Activated CD4-positive, alpha-beta T cell treated with anti-CD3 and anti-CD28 coated beads, Interleukin-2, amount 10 ng/mL, durations not matched to agents 7 days and 5 days (primary cell): ENCODE data around the gene TOP2B. TPM values are rescaled to one million over a fixed set of nuclear protein-coding genes. Genes with fewer than 3 reads are reported as not detected.

Experiments
- CTCF ChIA-PET: fragments of 350-600 bp; sonication (Branson Sonifier 250); formaldehyde crosslinking; loops from one replicate; lab custom pipeline; 2021; ENCODE audit warnings: antibody characterized with exemption; lab: Charles Lee
- POLR2A ChIA-PET: fragments of 350-600 bp; sonication (Branson Sonifier 250); formaldehyde crosslinking; loops from one replicate; lab custom pipeline; 2021; ENCODE audit warnings: antibody characterized with exemption; lab: Charles Lee
- DNase-seq: peaks from one replicate; pipeline ENCODE4 v3.0.0-alpha.2; 2020
- H3K27ac Mint-ChIP-seq: one replicate; pipeline ENCODE4 v1.8.0; 2021; ENCODE audit warnings: mild to moderate bottlenecking, moderate library complexity, mixed read lengths
- H3K27me3 Mint-ChIP-seq: one replicate; pipeline ENCODE4 v1.8.0; 2021; ENCODE audit warnings: mixed read lengths
- H3K36me3 Mint-ChIP-seq: one replicate; pipeline ENCODE4 v1.8.0; 2021; ENCODE audit warnings: low read depth, mixed read lengths
- H3K4me1 Mint-ChIP-seq: one replicate; pipeline ENCODE4 v1.8.0; 2021; ENCODE audit warnings: mixed read lengths
- H3K4me3 Mint-ChIP-seq: one replicate; pipeline ENCODE4 v1.8.0; 2021; ENCODE audit warnings: mild to moderate bottlenecking, moderate library complexity, mixed read lengths
- H3K9me3 Mint-ChIP-seq: one replicate; pipeline ENCODE4 v1.8.0; 2021; ENCODE audit warnings: mixed read lengths
- total RNA-seq, 2 experiments: library from RNA; stranded (reverse); gene quantifications; one replicate each; pipeline ENCODE4 v1.2.3, GENCODE V29; 2021

The TOP2B gene
- total RNA-seq, 2 experiments from 2014 or later: 117 to 122 TPM

DNA sequence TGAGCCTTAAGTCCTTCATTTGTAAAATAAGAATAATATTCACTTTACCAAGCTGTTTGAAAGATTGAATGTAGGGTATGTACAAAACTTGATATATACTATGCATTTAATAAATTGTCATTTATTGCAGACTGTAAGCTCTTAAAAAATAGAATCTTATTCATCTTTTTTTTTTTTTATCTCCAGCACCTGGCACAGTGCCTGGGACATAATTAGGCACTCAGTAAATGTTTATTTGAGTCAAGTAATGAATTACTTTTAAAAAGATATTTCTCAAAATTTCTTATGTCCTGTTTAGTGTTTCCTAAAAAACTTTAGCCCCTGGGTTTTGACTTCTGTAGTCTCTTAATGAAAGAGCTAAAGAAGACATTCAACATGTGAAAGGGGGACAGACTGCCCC, 71.7 kb downstream of the TOP2B start:
- Mint-ChIP-seq H3K4me3 (no peak overlapping the region), H3K36me3 (peaks cover 8% of the 10 kb centered on the region), H3K27me3 (no peaks in the 10 kb centered on the region), H3K27ac (no peak overlapping the region), H3K4me1 (no peaks in the 10 kb centered on the region), H3K9me3 (no peaks in the 10 kb centered on the region)
- DNase-seq: no peak
- ChIA-PET POLR2A (no interaction called here), CTCF (no interaction called here)

DNA sequence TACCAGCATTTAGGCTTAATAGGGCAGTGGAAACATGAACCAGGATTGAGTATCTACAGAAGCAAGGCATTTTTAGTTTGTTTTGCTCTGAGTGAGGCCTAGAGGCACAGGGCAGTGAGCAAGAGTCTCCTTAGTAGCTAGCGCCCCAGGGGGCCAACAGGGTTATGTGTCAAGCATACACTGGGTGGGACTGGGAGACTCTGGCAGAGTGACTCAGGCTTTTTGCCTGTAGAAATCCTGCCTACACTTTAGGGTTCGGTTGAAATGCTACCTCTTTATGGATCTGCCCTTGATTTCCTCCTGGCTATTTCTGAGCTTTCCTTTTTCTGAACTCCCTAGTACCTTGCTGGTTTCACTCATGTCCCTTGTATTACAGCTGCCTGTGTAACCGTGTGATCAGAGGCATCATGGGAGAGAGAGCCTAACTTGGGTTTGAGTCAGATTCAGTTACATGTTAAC, 72.2 kb downstream of the TOP2B start:
- H3K27me3 Mint-ChIP-seq: no peaks in the 10 kb centered on the region
- no peak for DNase-seq
- ChIA-PET POLR2A (no interaction called here), CTCF (no interaction called here)
- no peaks in the 10 kb centered on the region for H3K4me1 Mint-ChIP-seq
- no peak overlapping the region for H3K27ac Mint-ChIP-seq
- no peaks in the 10 kb centered on the region for H3K9me3 Mint-ChIP-seq
- peaks cover 7% of the 10 kb centered on the region for H3K36me3 Mint-ChIP-seq
- no peak overlapping the region for H3K4me3 Mint-ChIP-seq

DNA sequence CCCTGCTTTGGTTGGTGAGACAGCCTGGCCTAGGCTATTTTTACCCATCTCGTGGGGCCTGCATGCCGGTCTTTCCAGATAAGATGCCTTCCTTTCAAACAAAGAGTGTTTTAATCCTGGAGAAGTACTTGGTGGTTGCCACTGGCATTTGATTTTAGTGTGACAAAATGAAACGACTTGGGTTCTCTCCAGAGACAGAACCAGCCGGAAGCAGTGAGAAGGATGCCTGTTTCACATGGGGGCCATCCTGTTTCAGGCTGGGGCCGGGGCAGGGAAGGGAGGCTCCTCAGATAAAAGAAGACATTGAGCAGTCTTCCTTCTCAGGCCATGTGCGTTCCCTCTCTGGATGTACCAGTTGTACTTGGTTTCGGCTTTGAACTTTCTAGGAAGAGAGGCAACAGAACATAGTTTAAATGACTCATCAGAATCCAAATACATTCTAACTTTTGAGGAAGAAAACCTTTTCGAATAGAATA, 74.9 kb downstream of the TOP2B start:
- no peak overlapping the region for H3K27ac Mint-ChIP-seq
- DNase-seq: no peak
- POLR2A ChIA-PET: no interaction called here
- H3K4me1 Mint-ChIP-seq: no peaks in the 10 kb centered on the region
- no peaks in the 10 kb centered on the region for H3K36me3 Mint-ChIP-seq
- no peaks in the 10 kb centered on the region for H3K9me3 Mint-ChIP-seq
- H3K4me3 Mint-ChIP-seq: no peak overlapping the region
- H3K27me3 Mint-ChIP-seq: no peaks in the 10 kb centered on the region
- CTCF ChIA-PET: no interaction called here

DNA sequence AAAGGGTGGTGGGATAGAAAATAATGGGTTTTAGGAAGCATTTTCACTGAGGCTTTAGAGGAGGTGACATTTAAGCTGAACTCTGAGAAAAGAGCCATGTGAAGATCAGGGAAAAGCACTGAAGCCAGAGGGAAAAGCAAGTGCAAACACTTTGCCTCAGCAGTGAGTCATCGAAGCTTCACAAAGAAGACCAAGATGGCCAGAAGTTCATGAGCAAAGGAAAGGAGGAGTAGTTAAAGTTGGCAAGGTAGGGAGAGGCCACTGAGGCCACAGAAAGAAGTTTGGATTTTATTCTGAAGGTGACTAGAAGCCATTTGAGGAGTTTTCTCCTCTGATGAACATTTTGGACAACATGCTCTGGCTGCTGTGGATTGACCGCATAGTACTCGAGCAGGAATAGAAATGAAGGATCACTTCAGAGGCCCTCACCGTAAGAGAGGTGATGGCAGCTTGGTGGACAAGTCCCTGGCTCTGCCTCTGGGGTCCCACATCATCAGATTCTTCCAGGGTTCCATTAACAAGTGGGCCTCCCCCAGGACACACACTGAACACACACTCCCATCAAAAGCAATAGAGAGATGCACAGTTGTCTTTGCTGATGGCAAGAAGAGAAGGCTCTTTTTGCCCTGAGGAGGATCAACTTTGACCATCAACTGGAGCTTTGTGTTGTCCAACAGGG, 75.5 kb downstream of the TOP2B start:
- Mint-ChIP-seq H3K27ac (no peak overlapping the region), H3K27me3 (no peaks in the 10 kb centered on the region), H3K4me1 (no peaks in the 10 kb centered on the region), H3K4me3 (no peak overlapping the region), H3K9me3 (no peaks in the 10 kb centered on the region), H3K36me3 (no peaks in the 10 kb centered on the region)
- CTCF ChIA-PET: interaction anchor here (1.0 kb wide), 1 partner anchor 15 kb away, joined by 3 read pairs; no protein-coding TSS in a partner anchor
- DNase-seq: no peak
- POLR2A ChIA-PET: no interaction called here

DNA sequence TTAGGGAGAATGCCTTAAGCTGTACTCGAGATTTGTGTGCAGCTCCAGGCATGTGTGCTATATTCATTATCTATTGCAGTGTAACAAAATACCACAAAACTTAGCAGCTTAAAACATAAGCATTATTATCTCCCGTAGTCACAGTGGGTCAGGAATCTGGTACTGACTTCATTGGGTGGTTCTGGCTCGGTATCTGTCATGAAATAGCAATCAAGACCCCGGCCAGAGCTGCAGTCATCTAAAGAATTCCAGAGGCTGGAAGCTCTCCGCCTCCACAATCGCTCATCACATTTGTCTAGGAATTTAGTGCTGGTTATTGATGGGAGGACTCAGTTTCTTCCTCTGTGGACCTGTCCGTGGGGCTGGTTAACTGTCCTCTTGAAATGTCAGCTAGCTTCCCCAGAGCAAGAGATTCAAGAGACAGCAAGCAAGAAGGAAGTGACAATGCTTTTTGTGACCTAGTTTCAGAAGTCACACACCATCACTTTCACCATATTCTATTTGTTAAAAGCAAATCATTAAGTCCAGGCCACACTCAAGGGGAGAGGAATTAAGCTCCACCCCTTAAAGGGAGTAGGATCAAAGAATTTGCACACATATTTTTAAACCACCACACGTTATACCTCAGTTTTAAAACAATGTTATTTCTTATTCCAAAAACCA, 76.1 kb downstream of the TOP2B start:
- CTCF ChIA-PET: interaction anchor here (1.0 kb wide), 1 partner anchor 16 kb away, joined by 3 read pairs; no protein-coding TSS in a partner anchor
- H3K9me3 Mint-ChIP-seq: no peaks in the 10 kb centered on the region
- H3K4me3 Mint-ChIP-seq: no peak overlapping the region
- no peak for DNase-seq
- H3K4me1 Mint-ChIP-seq: no peaks in the 10 kb centered on the region
- POLR2A ChIA-PET: no interaction called here
- no peaks in the 10 kb centered on the region for H3K27me3 Mint-ChIP-seq
- no peaks in the 10 kb centered on the region for H3K36me3 Mint-ChIP-seq
- no peak overlapping the region for H3K27ac Mint-ChIP-seq

DNA sequence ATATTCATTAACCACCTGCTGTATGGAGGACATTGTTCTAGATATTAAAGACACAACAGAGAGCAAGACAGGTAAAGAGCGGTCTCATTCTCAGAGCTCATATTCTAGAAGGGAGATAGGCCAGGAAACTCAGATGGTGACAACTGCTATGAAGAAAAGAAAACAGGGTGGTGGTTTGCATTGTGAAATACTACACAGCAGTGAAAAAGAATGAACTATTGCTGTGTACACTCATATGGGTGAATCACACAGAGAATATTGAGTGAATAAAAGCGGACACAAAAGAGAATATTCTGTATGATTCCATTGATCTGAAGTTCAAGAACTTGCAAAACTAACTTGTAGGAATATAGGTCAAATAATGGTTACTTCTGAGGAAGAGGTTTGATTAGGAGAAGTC, 76.7 kb downstream of the TOP2B start:
- no peak overlapping the region for H3K4me3 Mint-ChIP-seq
- no peaks in the 10 kb centered on the region for H3K9me3 Mint-ChIP-seq
- ChIA-PET CTCF (interaction anchor here (1.0 to 1.3 kb wide), 2 partner anchors 8 to 16 kb away, joined by 3 to 5 read pairs; no protein-coding TSS in a partner anchor), POLR2A (no interaction called here)
- no peak overlapping the region for H3K27ac Mint-ChIP-seq
- no peaks in the 10 kb centered on the region for H3K4me1 Mint-ChIP-seq
- H3K27me3 Mint-ChIP-seq: no peaks in the 10 kb centered on the region
- DNase-seq: no peak
- H3K36me3 Mint-ChIP-seq: no peaks in the 10 kb centered on the region

DNA sequence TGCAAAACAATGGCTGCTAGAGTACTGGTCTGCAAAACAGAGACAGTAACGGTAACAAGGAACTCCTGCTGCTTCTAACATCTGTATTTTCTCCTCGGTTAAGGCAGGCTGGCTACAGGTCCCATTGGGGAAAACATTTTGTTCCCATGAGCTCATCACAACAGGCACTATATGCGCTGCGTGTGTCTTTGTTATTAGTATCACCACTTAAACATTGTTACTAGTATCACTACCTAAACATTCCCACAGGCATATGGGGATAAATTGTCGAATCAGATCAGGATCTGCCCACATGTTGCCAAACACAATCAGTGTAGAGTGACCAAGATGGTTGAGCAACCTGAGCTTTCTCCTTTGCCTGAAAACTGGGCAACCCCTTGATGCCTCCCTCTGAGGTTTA, 77.2 kb downstream of the TOP2B start:
- no peaks in the 10 kb centered on the region for H3K9me3 Mint-ChIP-seq
- POLR2A ChIA-PET: no interaction called here
- no peaks in the 10 kb centered on the region for H3K36me3 Mint-ChIP-seq
- no peak overlapping the region for H3K27ac Mint-ChIP-seq
- CTCF ChIA-PET: interaction anchor here (1.3 kb wide), 1 partner anchor 9 kb away, joined by 5 read pairs; no protein-coding TSS in a partner anchor
- no peak for DNase-seq
- H3K4me1 Mint-ChIP-seq: no peaks in the 10 kb centered on the region
- no peak overlapping the region for H3K4me3 Mint-ChIP-seq
- no peaks in the 10 kb centered on the region for H3K27me3 Mint-ChIP-seq

DNA sequence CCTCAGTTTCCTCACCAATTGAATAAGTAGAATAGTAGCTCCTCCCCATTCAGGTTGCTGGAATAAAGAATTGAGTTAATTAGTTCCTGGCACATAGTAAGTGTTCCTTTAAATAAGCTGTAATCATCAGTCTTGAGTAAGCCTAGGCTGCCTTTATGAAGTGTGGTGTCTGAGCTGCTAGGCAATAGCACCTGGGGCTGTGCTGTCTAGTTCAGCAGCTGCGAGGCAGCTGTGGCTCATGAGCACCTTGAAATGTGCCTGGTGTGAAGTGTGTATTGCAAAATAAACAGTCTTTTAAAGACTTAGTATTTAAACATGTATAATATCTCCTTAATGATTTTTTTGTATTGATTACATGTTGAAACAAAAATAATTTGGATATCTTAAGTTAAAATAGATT, 77.6 kb downstream of the TOP2B start:
- H3K27me3 Mint-ChIP-seq: no peaks in the 10 kb centered on the region
- no peaks in the 10 kb centered on the region for H3K4me1 Mint-ChIP-seq
- H3K9me3 Mint-ChIP-seq: no peaks in the 10 kb centered on the region
- POLR2A ChIA-PET: no interaction called here
- no peak overlapping the region for H3K4me3 Mint-ChIP-seq
- CTCF ChIA-PET: interaction anchor here (1.3 kb wide), 1 partner anchor 9 kb away, joined by 5 read pairs; no protein-coding TSS in a partner anchor
- H3K27ac Mint-ChIP-seq: no peak overlapping the region
- no peak for DNase-seq
- H3K36me3 Mint-ChIP-seq: no peaks in the 10 kb centered on the region

DNA sequence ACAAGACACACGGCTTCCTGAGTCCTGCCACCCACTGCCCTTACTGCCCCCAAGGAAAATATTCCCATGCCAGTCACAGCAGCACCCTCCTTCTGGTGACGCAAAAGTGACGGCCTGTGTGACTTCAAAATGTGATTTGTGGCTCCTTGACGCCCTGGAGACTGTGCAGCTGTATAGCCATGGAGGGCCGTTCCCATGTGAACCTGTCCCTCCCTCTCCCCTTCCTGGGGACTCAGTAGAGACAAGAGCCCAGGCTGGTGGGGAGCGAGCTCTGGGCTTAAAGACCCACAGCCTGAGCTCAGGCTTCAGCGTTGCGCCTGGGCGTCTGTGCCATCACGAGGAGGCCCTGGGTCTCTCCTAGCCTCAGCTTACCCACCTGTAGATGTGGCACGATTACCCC, 78.2 kb downstream of the TOP2B start:
- Mint-ChIP-seq H3K4me1 (no peaks in the 10 kb centered on the region), H3K4me3 (no peak overlapping the region), H3K27me3 (no peaks in the 10 kb centered on the region), H3K9me3 (no peaks in the 10 kb centered on the region), H3K36me3 (no peaks in the 10 kb centered on the region), H3K27ac (no peak overlapping the region)
- CTCF ChIA-PET: no interaction called here
- no peak for DNase-seq
- POLR2A ChIA-PET: no interaction called here

DNA sequence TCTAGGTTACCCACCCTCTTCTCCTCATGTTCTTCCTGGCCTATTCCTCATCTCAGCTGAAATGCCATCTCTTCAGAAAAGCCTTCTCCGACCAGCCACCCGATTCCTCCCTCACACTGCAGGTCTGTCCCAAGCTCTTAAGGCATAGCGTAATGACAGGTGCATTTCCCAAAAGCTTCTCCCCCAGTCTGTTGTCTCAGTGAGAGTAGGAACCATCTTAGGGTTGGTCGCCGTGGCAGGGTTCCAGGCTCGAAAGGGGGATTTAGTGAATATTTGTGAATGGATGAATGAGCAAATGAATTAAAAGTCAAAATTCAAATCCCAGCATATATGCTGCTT, 78.6 kb downstream of the TOP2B start:
- POLR2A ChIA-PET: no interaction called here
- DNase-seq: no peak
- CTCF ChIA-PET: no interaction called here
- no peaks in the 10 kb centered on the region for H3K36me3 Mint-ChIP-seq
- no peak overlapping the region for H3K4me3 Mint-ChIP-seq
- no peaks in the 10 kb centered on the region for H3K27me3 Mint-ChIP-seq
- no peaks in the 10 kb centered on the region for H3K4me1 Mint-ChIP-seq
- no peaks in the 10 kb centered on the region for H3K9me3 Mint-ChIP-seq
- no peak overlapping the region for H3K27ac Mint-ChIP-seq

DNA sequence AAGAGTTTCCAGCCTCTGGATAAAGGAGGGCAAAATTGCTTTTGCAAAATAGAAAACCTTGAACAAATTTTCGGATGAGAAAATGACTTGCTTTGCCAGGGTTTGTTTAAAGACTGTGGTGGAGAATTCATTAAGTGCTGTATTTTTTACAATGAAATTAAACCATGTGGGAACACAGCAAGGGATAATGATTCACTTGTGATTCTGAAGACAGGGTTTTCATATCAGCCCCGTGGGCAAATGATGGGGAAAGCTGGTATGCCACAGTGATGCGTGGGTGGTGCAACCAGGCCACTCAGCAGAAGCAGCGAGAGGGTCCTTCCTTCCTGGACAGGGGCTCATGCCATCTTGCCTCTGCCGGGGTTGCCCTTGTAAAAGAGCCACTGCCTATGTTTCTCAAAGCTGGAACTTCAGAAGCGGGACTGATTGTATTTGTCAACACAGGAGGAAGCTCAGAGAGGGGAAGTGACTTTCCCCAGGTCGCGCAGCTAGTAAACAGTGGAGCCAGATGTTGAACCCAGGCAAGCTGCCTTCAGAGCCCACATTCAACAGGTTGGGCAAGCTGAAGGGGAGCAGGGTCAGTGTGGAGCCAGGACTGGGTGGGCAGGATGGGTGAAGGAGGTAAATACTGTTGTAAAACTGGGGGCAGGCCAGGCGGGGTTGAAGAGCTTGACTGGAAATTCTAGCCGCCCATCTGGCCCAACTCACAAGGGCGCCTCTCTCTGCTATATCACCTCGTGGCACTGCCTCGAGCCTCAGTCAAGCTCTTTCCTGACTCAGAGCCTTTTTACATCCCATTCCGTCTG, 79.1 kb downstream of the TOP2B start:
- Mint-ChIP-seq H3K4me1 (no peaks in the 10 kb centered on the region), H3K4me3 (no peak overlapping the region), H3K27ac (no peak overlapping the region), H3K9me3 (no peaks in the 10 kb centered on the region), H3K36me3 (no peaks in the 10 kb centered on the region), H3K27me3 (no peaks in the 10 kb centered on the region)
- no peak for DNase-seq
- POLR2A ChIA-PET: no interaction called here
- CTCF ChIA-PET: no interaction called here

DNA sequence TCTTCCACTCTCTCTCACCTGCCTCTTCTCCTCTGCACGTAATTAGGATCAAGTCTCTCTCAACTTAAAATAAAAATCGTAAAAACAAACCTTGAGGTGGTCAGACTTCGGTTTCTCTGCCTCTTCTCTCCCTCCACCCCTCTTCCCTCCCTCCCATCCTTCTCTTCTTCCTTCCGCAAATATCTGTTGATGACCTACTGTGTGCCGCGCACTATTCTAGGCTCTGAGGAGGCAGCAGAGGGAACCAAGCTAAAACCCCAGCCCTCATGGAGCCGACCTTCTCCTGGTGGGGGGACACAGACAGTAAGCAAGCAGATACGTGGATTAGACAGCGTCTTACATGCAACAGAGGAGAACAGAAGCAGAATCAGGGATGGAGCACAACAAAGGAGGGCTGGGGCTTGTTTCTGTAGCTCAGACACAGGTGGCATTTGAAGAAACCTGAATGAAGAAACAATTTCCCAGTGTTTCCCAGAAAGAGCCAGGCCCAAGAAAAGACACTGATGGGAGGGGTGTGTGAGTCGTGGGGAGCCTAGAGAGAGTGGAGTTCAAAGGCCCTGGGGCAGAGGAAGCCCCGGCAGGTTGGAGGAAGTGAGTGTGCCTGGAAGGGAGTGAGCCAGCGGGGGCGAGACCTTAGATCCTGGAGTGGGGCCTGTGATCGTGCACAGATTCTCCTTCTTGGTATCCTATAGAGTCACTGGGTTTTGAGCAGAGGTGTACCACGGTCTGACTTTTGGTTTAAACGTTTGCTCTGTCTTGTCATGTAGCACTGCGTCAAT, 80.5 kb downstream of the TOP2B start:
- H3K27me3 Mint-ChIP-seq: no peaks in the 10 kb centered on the region
- H3K9me3 Mint-ChIP-seq: no peaks in the 10 kb centered on the region
- H3K4me3 Mint-ChIP-seq: no peak overlapping the region
- no peak overlapping the region for H3K27ac Mint-ChIP-seq
- POLR2A ChIA-PET: no interaction called here
- CTCF ChIA-PET: no interaction called here
- no peaks in the 10 kb centered on the region for H3K36me3 Mint-ChIP-seq
- no peak for DNase-seq
- H3K4me1 Mint-ChIP-seq: no peaks in the 10 kb centered on the region
